ENCODE data around the gene RUVBL2.

- no peak for TF ChIP-seq ZFX (IDR thresholded peaks at IDR 0.05)
- no peak for TF ChIP-seq CTCF (conservative IDR thresholded peaks at IDR 0.05)
Observed at GRCh38 chr19:48947258-48947542, 46.5 kb upstream of the RUVBL2 start.

Measured in C4-2B (cell line).